ENCODE measurements around the gene GPR61. TPM values are rescaled to one million over a fixed set of nuclear protein-coding genes. Genes with fewer than 3 reads are reported as not detected.

Gene GPR61
- total RNA-seq, 1 experiment from 2014 or later, result not detected

DNA sequence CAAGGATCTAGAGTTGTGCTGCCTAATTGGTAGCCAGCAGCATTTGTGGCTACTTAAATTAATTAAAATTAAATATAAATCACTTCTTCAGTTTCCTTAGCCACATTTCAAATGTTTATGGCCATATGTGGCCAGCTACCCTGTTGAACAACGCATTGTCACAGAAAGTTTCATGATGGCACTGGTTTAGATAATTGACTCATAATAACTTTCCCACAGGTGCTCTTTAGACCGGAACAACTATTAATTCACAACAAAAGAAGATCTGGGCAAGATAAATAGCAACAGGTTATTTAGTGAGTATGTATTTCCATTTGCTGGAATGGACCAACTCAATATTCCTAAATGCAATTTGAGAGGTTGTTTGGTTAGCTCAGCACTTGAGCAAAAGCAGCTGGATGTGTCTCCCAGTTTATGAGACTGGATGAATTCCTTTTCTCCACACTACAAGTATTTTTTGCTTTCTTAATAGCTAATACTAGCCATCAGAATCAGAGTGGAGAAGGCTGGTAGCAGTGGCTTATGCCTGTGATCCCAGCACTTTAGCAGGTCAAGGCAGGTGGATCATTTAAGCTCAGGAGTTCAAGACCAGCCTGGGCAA is 26.5 kb upstream of the GPR61 start:
- Mint-ChIP-seq H3K27me3 (ENCODE audit: unreplicated experiment) (peaks cover 35% of the 10 kb centered on the region), H3K4me1 (ENCODE audit: low read depth, unreplicated experiment) (peaks cover 25% of the 10 kb centered on the region), H3K36me3 (ENCODE audit: insufficient read depth, unreplicated experiment) (no peaks in the 10 kb centered on the region), H3K9me3 (ENCODE audit: low read depth, unreplicated experiment) (no peaks in the 10 kb centered on the region), H3K27ac (ENCODE audit: unreplicated experiment) (no peak overlapping the region), H3K4me3 (ENCODE audit: low read depth, unreplicated experiment) (no peak overlapping the region)
- no peak for DNase-seq
- BruUV-seq (replicated peaks), result no TSS peak
- intact Hi-C loops (cut with micrococcal nuclease; ENCODE audit: unreplicated experiment), result no loop called here
- CTCF ChIA-PET, result interaction anchor here (0.6 kb wide), 1 partner anchor 28 kb away, joined by 3 read pairs; no protein-coding TSS in a partner anchor
- TF ChIP-seq, protein P1, sequence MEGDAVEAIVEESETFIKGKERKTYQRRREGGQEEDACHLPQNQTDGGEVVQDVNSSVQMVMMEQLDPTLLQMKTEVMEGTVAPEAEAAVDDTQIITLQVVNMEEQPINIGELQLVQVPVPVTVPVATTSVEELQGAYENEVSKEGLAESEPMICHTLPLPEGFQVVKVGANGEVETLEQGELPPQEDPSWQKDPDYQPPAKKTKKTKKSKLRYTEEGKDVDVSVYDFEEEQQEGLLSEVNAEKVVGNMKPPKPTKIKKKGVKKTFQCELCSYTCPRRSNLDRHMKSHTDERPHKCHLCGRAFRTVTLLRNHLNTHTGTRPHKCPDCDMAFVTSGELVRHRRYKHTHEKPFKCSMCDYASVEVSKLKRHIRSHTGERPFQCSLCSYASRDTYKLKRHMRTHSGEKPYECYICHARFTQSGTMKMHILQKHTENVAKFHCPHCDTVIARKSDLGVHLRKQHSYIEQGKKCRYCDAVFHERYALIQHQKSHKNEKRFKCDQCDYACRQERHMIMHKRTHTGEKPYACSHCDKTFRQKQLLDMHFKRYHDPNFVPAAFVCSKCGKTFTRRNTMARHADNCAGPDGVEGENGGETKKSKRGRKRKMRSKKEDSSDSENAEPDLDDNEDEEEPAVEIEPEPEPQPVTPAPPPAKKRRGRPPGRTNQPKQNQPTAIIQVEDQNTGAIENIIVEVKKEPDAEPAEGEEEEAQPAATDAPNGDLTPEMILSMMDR (IDR thresholded peaks at IDR 0.05; ENCODE audit: unreplicated experiment), result no peak

- peaks cover 25% of the 10 kb centered on the region for H3K4me1 Mint-ChIP-seq (ENCODE audit: low read depth, unreplicated experiment)
- H3K9me3 Mint-ChIP-seq (ENCODE audit: low read depth, unreplicated experiment), result no peaks in the 10 kb centered on the region
Observed at GRCh38 chr1:109514846-109515245, 24.8 kb upstream of the GPR61 start.

GRCh38 chr1:109516872-109517271 is 22.8 kb upstream of the GPR61 start:
- H3K27ac Mint-ChIP-seq (ENCODE audit: unreplicated experiment), result no peak overlapping the region
- H3K9me3 Mint-ChIP-seq (ENCODE audit: low read depth, unreplicated experiment), result no peaks in the 10 kb centered on the region
- CTCF ChIA-PET, result interaction anchor here (0.6 to 1.1 kb wide), 3 partner anchors 15 to 123 kb away, joined by 3 to 4 read pairs (median 3); no protein-coding TSS in a partner anchor
- H3K27me3 Mint-ChIP-seq (ENCODE audit: unreplicated experiment), result peaks cover 17% of the 10 kb centered on the region
- no peaks in the 10 kb centered on the region for H3K36me3 Mint-ChIP-seq (ENCODE audit: insufficient read depth, unreplicated experiment)
- no peak for DNase-seq
- no peak overlapping the region for H3K4me3 Mint-ChIP-seq (ENCODE audit: low read depth, unreplicated experiment)
- TF ChIP-seq, protein P1 (IDR thresholded peaks at IDR 0.05; ENCODE audit: unreplicated experiment), result no peak
- no TSS peak for BruUV-seq (replicated peaks)
- intact Hi-C loops (cut with micrococcal nuclease; ENCODE audit: unreplicated experiment), result no loop called here
- peaks cover 17% of the 10 kb centered on the region for H3K4me1 Mint-ChIP-seq (ENCODE audit: low read depth, unreplicated experiment)

More at GRCh38 chr1:109514846-109515245, 24.8 kb upstream of the GPR61 start:
- BruUV-seq (replicated peaks), result no TSS peak
- intact Hi-C loops (cut with micrococcal nuclease; ENCODE audit: unreplicated experiment), result no loop called here
- CTCF ChIA-PET, result no interaction called here
- Mint-ChIP-seq H3K27me3 (ENCODE audit: unreplicated experiment) (peaks cover 23% of the 10 kb centered on the region), H3K4me3 (ENCODE audit: low read depth, unreplicated experiment) (no peak overlapping the region), H3K27ac (ENCODE audit: unreplicated experiment) (no peak overlapping the region), H3K36me3 (ENCODE audit: insufficient read depth, unreplicated experiment) (no peaks in the 10 kb centered on the region)
- TF ChIP-seq, protein P1 (IDR thresholded peaks at IDR 0.05; ENCODE audit: unreplicated experiment), result no peak
- no peak for DNase-seq

DNA sequence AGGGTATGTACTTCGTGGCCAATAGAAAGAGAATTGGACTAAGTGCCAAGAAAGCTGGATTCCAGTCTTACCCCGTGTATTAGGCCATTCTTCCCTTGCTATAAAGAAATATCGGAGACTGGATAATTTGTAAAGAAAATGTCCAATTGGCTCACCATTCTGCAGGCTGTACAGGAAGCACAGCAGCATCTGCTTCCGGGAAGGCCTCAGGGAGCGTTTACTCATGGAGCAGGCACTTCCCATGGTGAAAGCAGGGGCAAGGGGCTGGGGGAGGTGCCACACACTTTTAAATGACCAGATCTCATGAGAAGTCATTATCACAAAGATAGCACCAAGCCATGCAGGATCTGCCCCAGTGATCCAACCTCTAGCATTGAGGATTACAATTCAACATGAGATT is 22.3 kb upstream of the GPR61 start:
- Mint-ChIP-seq H3K36me3 (ENCODE audit: insufficient read depth, unreplicated experiment) (no peaks in the 10 kb centered on the region), H3K27me3 (ENCODE audit: unreplicated experiment) (peaks cover 19% of the 10 kb centered on the region), H3K4me3 (ENCODE audit: low read depth, unreplicated experiment) (no peak overlapping the region), H3K9me3 (ENCODE audit: low read depth, unreplicated experiment) (no peaks in the 10 kb centered on the region), H3K27ac (ENCODE audit: unreplicated experiment) (no peak overlapping the region), H3K4me1 (ENCODE audit: low read depth, unreplicated experiment) (peaks cover 17% of the 10 kb centered on the region)
- intact Hi-C loops (cut with micrococcal nuclease; ENCODE audit: unreplicated experiment), result no loop called here
- CTCF ChIA-PET, result interaction anchor here (1.1 kb wide), 1 partner anchor 15 kb away, joined by 3 read pairs; no protein-coding TSS in a partner anchor
- TF ChIP-seq, protein P1 (IDR thresholded peaks at IDR 0.05; ENCODE audit: unreplicated experiment), result no peak
- BruUV-seq (replicated peaks), result no TSS peak
- DNase-seq, result no peak

All from Calu3 (cell line).